ENCODE data around the gene OARD1. TPM values are rescaled to one million over a fixed set of nuclear protein-coding genes. Genes with fewer than 3 reads are reported as not detected.
A peak's percentile ranks its signal among the peaks of the same experiment; 100 is the strongest.

OARD1 gene
- total RNA-seq, 1 experiment from 2014 or later, result 33.7 TPM

- Mint-ChIP-seq H3K27me3 (ENCODE audit: low read depth) (no peaks in the 10 kb centered on the region), H3K9me3 (no peaks in the 10 kb centered on the region), H3K4me1 (peaks cover 37% of the 10 kb centered on the region), H3K4me3 (peak overlapping the region; percentile 85), H3K27ac (peak overlapping the region; percentile 92), H3K36me3 (peaks cover 14% of the 10 kb centered on the region)
- TF ChIP-seq NR3C1 (CRISPR knock-in tag; conservative IDR thresholded peaks at IDR 0.05; ENCODE audit: low read depth) (no peak), SOX15 (CRISPR knock-in tag; IDR thresholded peaks at IDR 0.05) (no peak), HMGXB4 (CRISPR knock-in tag; IDR thresholded peaks at IDR 0.05) (no peak), IRF1 (CRISPR knock-in tag; IDR thresholded peaks at IDR 0.05) (no peak), NR1H2 (CRISPR knock-in tag; IDR thresholded peaks at IDR 0.05) (no peak), FOXK1 (CRISPR knock-in tag; IDR thresholded peaks at IDR 0.05) (no peak), NFYB (CRISPR knock-in tag; conservative IDR thresholded peaks at IDR 0.05; ENCODE audit: low read depth) (no peak)
- DNase-seq (ENCODE audit: low spot score), result no peak
- ATAC-seq, result no peak
- CTCF ChIA-PET, result interaction anchor here (1.6 kb wide), 1 partner anchor 27 kb away, joined by 4 read pairs; no protein-coding TSS in a partner anchor
- POLR2A ChIA-PET, result no interaction called here
Measured at GRCh38 chr6:41073968-41074691, 2.0 kb upstream of the OARD1 start.

DNA sequence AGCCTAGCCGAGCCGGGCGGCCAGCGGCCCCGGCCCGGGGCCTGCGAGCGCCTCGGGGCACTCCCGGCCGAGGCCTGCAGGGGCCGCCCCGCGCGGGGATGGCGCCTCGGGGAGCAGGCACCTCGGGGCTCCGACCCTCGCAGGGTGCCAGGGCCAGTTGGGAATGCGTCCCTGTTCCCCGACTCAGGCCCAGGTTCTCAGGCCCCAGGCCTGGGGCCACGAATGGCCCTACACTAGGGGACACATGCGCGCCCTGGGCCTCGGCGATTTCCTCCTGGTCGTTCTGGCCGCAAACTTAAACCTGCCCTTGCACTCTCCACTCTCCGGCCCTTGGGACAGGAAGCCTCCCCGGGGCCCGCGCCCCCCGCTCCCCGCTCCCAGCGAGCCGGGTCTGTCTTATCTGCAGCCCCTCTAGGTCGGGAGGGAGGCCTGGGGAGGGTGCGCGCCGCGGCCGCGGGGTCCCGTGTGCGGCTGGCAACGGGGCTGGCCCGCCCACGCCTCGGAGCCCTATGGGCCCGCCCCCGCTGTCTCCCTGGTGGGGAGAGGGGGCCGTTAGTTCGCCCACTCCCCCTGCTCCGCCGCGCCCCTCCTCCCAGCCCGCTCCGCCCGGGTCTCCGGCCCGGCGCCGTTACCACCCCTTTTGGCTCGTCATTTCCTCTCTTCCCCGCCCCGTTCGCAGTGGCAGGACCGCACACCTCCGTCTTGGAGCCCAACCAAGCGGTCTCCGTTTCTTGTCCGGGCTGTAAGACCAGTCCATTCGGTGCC, 1.2 kb upstream of the OARD1 start:
- H3K27ac Mint-ChIP-seq, result peak overlapping the region; percentile 92
- H3K9me3 Mint-ChIP-seq, result no peaks in the 10 kb centered on the region
- ChIA-PET POLR2A (interaction anchor here (0.8 kb wide), 2 partner anchors 28 to 275 kb away, joined by 3 read pairs; no protein-coding TSS in a partner anchor), CTCF (interaction anchor here (0.8 to 3.0 kb wide), 5 partner anchors 11 to 119 kb away, joined by 3 to 12 read pairs (median 5); partner anchors contain the start of gene UNC5CL)
- DNase-seq (ENCODE audit: low spot score) (peak; percentile 82), ATAC-seq (peak; percentile 4)
- H3K4me1 Mint-ChIP-seq, result peaks cover 40% of the 10 kb centered on the region
- H3K4me3 Mint-ChIP-seq, result peak overlapping the region; percentile 85
- no peaks in the 10 kb centered on the region for H3K27me3 Mint-ChIP-seq (ENCODE audit: low read depth)
- H3K36me3 Mint-ChIP-seq, result peaks cover 12% of the 10 kb centered on the region
- TF ChIP-seq NR1H2 (CRISPR knock-in tag; IDR thresholded peaks at IDR 0.05), result no peak
- TF ChIP-seq CREM (CRISPR knock-in tag; IDR thresholded peaks at IDR 0.05), result no peak; the same call in 1 of the 2 replicates
- TF ChIP-seq SMAD4 (CRISPR knock-in tag; IDR thresholded peaks at IDR 0.05), result no peak
- TF ChIP-seq, protein P1, sequence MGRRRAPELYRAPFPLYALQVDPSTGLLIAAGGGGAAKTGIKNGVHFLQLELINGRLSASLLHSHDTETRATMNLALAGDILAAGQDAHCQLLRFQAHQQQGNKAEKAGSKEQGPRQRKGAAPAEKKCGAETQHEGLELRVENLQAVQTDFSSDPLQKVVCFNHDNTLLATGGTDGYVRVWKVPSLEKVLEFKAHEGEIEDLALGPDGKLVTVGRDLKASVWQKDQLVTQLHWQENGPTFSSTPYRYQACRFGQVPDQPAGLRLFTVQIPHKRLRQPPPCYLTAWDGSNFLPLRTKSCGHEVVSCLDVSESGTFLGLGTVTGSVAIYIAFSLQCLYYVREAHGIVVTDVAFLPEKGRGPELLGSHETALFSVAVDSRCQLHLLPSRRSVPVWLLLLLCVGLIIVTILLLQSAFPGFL (CRISPR knock-in tag; IDR thresholded peaks at IDR 0.05; ENCODE audit: borderline replicate concordance), result no peak
- no peak for TF ChIP-seq TP53 (CRISPR knock-in tag; IDR thresholded peaks at IDR 0.05)
- no peak for TF ChIP-seq GABPB1 (CRISPR knock-in tag; IDR thresholded peaks at IDR 0.05)
- TF ChIP-seq IRF2 (CRISPR knock-in tag; IDR thresholded peaks at IDR 0.05; ENCODE audit: borderline replicate concordance, low read depth), result no peak
- TF ChIP-seq ZBTB21 (CRISPR knock-in tag; IDR thresholded peaks at IDR 0.05; ENCODE audit: borderline replicate concordance), result no peak
- TF ChIP-seq MXD4 (CRISPR knock-in tag; IDR thresholded peaks at IDR 0.05; ENCODE audit: borderline replicate concordance), result no peak
- no peak for TF ChIP-seq NFATC4 (CRISPR knock-in tag; IDR thresholded peaks at IDR 0.05)
- TF ChIP-seq ZNF263 (CRISPR knock-in tag; IDR thresholded peaks at IDR 0.05; ENCODE audit: low read depth), result no peak
- TF ChIP-seq STAT6 (CRISPR knock-in tag; conservative IDR thresholded peaks at IDR 0.05; ENCODE audit: low read depth), result no peak
- no peak for TF ChIP-seq MYBL2 (CRISPR knock-in tag; IDR thresholded peaks at IDR 0.05)
- TF ChIP-seq SMAD3 (CRISPR knock-in tag; IDR thresholded peaks at IDR 0.05; ENCODE audit: borderline replicate concordance), result no peak
- TF ChIP-seq MAX (CRISPR knock-in tag; IDR thresholded peaks at IDR 0.05), result no peak; the same call in 1 of the 2 replicates
- TF ChIP-seq ZNF138 (CRISPR knock-in tag; conservative IDR thresholded peaks at IDR 0.05), result no peak

All from WTC11 (cell line).